NCI-H2227 treated with DMSO at 0.1 percent for 48 hours (cell line): ENCODE data around the gene UTP11.

ENCODE experiments used
- DNase-seq: peaks from one replicate; lab custom pipeline; 2025; lab: John Stamatoyannopoulos, UW

The UTP11 gene

GRCh38 chr1:38003261-38004250, 9.0 kb upstream of the UTP11 start:
- DNase-seq, result no peak

- no peak for DNase-seq
Measured at GRCh38 chr1:38004284-38005108, 8.0 kb upstream of the UTP11 start.

DNA sequence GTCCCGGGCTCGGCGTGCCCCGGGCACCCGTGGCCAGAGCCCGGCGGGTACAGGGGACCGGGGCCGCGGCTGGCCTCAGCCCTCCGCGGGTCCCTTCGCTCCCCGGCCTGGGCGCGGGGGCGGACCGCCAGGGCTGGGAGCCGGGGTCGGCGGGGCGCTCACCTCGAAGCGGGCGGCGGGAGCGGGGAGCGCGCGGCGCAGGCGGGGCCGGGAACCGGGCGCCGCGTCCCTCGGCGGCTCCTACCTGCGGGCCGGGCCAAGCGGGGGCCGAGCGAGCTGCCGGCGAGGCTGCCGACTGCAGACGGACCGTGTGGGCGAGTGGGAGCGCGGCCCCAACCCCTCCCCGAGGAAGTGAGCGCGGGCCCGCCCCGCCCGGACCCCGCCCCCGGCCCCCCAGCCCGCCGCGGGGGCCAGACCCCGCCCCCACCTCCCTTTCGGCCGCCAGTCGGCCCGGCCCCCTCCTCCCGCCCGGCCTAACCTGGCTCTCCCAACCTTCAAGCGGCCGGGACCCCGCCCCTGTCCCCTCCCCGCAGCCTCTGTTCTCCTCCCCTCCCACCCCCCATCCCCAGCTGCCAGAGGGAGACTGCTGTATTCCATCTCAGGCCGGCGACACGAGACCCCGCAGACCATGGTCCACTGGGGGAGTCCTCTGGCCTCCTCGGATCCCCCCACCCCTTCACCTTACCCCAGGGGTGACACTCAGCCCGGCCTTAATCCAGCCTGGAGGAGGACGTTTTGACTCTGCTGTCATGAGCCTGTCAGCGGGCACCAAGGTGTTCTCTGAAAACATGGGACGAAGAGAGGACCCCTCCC, 7.1 kb upstream of the UTP11 start, which contains the start of gene FHL3:
Gene FHL3, minus strand, starts transcription at position 320 of the 813 bp plus-strand sequence. CDS start 6,102 bp downstream, outside the sequence.
- DNase-seq, result peak; percentile 51

GRCh38 chr1:38006008-38006828, 6.3 kb upstream of the UTP11 start:
- no peak for DNase-seq

DNA sequence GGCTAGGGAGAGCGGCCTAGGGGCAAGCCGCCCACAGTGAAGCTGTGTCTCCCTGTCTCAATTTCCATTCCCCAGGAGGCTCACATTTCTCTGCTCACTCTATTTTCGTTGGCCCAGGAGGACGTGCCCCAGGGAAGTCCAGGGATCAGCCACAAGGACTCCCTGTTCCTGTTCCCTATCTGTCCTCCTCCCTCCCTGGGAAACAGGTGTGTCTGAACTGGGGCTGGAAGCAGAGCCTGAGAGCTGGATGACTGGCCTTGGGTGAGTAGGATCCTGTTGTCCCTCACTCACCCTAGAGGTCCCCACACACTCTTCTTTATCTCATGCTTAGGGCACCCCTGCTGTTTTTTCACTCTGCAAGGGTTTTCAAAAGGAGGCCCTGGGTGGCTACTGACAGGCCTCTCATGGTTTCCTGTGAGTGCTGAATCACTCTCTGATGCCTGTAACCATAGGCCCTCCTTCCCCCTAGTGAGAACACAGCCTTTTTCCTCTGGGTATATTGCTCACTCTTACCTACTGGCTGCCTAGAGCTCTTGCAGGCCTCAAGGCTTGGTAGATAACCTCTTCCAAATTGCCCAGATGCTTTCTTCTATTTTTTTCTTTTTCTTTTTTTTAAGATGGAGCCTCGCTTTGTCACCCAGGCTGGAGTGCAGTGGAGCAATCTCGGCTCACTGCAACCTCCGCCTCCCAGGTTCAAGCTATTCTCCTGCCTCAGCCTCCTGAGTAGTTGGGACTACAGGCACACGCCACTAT, 3.3 kb upstream of the UTP11 start:
- no peak for DNase-seq

DNA sequence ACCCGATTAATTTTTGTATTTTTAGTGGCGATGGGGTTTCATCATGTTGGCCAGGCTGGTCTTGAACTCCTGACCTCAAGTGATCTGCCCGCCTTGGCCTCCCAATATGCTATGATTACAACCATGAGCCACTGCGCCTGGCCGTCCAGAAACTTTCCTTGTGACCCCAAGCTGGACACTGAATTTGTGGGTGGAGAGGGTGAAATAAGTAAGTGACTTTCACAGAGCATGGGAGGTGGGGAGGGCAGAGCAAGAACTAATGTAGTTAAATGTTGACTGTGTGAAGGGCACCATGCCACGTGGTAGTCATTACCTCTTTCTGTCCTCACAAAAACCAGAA, 2.7 kb upstream of the UTP11 start:
- no peak for DNase-seq

GRCh38 chr1:38013227-38013622, 691 bp downstream of the UTP11 start:
- DNase-seq, result no peak

DNA sequence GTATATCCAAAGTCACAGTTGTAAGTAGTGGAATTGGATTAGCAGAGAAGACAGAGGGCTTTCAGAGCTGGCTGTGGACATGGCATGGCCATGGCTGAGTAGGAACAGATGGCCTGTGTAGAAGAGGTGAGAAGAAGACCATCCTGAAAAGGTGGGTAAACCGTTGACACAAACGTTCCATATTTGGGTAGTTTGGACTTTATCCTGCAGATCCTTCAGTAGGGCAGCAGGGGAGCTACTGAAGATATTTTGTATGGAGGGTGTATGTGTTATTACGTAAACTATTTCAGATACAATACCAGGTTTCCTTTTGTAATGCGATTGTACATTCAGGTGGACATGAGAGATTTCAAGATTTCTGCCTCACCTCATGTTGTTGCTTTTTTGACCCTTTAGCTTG, 1.6 kb downstream of the UTP11 start:
- no peak for DNase-seq

DNA sequence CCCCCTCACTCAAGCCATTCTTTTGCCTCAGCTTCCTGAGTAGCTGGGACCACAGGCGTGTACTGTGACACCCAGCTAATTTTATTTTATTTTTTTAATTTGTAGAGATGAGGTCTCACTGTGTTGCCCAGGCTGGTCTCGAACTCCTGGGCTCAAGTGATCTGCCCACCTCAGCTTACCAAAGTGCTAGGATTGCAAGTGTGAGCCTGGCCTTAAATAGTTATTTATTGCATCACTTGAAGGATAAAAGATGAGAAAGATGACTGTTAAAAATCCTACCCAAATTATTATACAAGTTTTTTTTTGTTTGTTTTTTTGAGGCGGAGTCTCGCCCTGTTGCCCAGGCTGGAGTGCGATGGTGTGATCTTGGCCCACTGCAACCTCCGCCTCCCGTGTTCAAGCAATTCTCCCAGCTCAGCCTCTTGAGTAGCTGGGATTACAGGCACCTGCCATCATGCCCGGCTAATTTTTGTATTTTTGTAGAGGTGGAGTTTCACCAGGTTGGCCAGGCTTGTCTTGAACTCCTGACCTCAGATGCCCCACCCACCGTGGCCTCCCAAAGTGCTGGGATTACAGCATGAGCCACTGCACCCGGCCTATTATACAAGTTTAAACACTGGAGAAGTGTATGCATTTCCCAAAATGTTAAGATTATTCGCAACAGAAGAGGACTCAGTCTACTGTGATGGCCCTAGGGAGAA, 2.3 kb downstream of the UTP11 start:
- no peak for DNase-seq

- DNase-seq, result no peak
Measured at GRCh38 chr1:38015978-38016725, 3.6 kb downstream of the UTP11 start.

GRCh38 chr1:38018864-38019343, 6.4 kb downstream of the UTP11 start:
- no peak for DNase-seq

GRCh38 chr1:38020396-38020795, 7.9 kb downstream of the UTP11 start:
- DNase-seq, result no peak

DNA sequence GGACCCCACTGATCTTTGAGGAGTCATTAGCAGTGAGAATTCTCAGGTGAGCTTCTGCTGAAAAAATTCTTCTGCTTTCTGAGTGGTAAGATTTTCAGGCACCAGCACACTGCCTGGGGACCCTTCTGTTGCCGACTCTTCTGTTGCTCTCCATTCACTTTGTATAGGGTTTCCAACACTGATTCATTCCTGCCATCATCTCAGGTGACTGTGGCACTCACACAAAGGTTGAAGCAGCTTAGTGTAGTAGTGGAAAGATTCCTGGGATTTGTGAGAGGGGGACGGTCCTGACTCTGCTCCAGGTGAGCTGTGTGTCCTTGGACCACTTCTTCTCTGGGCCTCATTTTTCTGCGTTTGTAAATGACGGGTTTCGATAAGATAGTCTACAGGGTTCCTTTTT, 9.4 kb downstream of the UTP11 start:
- DNase-seq, result no peak

DNA sequence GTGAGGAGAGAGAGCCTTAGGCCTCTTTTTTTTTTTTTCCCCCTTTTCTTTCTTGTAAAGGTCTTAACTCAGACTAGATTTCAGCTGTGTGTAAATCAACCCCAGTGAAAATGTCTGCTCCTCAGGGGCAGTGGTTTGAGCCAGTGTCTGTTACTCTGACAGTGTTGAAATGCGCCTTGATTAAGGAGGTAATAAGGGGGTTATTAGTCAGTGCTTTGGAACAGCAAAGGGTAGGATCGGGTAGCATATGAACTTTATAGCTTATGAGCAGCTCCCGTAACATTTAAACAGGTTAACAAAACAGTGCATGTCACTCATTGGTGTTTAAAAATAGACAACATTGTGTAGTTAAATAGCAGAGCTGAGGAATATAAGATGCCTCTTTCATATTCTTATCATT, 10.3 kb downstream of the UTP11 start:
- DNase-seq, result no peak

GRCh38 chr1:38025233-38025632, 12.7 kb downstream of the UTP11 start:
- no peak for DNase-seq

GRCh38 chr1:38025664-38026063, 13.1 kb downstream of the UTP11 start:
- DNase-seq, result no peak

DNA sequence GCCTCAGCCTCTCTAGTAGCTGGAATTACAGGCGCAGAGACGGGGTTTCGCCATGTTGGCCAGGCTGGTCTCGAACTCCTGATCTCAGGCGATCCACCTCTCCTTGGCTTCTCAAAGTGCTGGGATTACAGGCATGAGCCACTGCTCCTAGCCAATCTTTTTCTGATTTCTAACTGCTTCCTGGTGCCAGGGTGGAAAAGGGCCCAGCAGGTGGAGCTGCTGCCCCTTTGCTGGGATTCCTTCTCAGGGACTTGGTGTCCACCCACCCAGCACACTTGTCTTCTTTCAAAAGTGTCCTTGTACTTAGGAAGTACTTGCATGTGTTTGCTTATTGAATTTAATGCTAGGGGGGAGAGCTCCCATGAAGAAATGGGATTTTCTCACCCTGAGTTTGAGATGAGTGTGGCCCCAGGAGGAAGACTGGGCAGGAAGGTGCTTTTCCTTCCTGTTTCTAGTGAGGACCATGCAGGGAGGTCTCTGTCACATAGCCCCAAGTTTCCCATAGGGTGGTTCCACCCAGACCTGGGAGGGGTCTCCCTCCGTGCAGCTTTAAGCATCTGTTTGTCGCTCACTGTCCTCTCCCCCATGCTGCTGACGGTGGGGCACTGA, 14.2 kb downstream of the UTP11 start:
- DNase-seq, result peak; percentile 43
